K562 (cell line): ENCODE measurements around the gene PHF5A. TPM values are rescaled to one million over a fixed set of nuclear protein-coding genes. Genes with fewer than 3 reads are reported as not detected.

Source experiments
- ARID4B ChIP-seq: sonication (generic); formaldehyde crosslinking; IDR thresholded peaks from 2 replicates; pipeline ENCODE4 v1.8.0; 2022; ENCODE audit warnings: mild to moderate bottlenecking, missing genetic modification reagents
- BDP1 ChIP-seq: IDR thresholded peaks from 3 replicates; pipeline ENCODE4 v1.6.1; 2011; ENCODE audit not compliant: insufficient read length, insufficient read depth
- CBX8 ChIP-seq: fragments of 200-600 bp; sonication (generic); IDR thresholded peaks from 2 replicates; pipeline ENCODE4 v1.6.1; 2012; ENCODE audit warnings: borderline replicate concordance, mixed run types, low read depth, mild to moderate bottlenecking, moderate library complexity, mixed read lengths, low read length, control low read depth, inconsistent platforms; ENCODE audit not compliant: poor library complexity, severe bottlenecking; ENCODE audit errors: extremely low read depth
- COPS2 ChIP-seq: fragments of 450-650 bp; conservative IDR thresholded peaks from 2 replicates; pipeline ENCODE4 v1.6.1; 2016; ENCODE audit warnings: mild to moderate bottlenecking, moderate library complexity
- DACH1 ChIP-seq: fragments of 450-650 bp; IDR thresholded peaks from 2 replicates; pipeline ENCODE4 v1.6.1; 2018; ENCODE audit not compliant: partially characterized antibody
- GTF2E2 ChIP-seq: fragments of 200-800 bp; sonication (Bioruptor generic); IDR thresholded peaks from 2 replicates; pipeline ENCODE4 v1.6.1; 2016; ENCODE audit warnings: missing genetic modification characterization, missing compliant biosample characterization
- HIVEP1 ChIP-seq: fragments of 250-450 bp; sonication (Bioruptor Pico); IDR thresholded peaks from 2 replicates; pipeline ENCODE4 v1.4.0; 2020; ENCODE audit warnings: mild to moderate bottlenecking
- MIER1 ChIP-seq: fragments of 450-650 bp; IDR thresholded peaks from 2 replicates; pipeline ENCODE4 v1.6.1; 2016; ENCODE audit warnings: antibody characterized with exemption, mild to moderate bottlenecking, low read depth
- PML ChIP-seq: IDR thresholded peaks from 2 replicates; pipeline ENCODE4 v1.6.1; 2012; ENCODE audit warnings: low read length, inconsistent platforms
- PTTG1 ChIP-seq: fragments of 450-650 bp; IDR thresholded peaks from 2 replicates; pipeline ENCODE4 v1.6.1; 2016; ENCODE audit warnings: low read depth, mild to moderate bottlenecking, missing genetic modification characterization, missing compliant biosample characterization
- SMARCE1 ChIP-seq: fragments of 450-650 bp; IDR thresholded peaks from 2 replicates; pipeline ENCODE4 v1.7.1; 2016; ENCODE audit warnings: mild to moderate bottlenecking
- ZNF444 ChIP-seq: fragments of 250-450 bp; sonication (Bioruptor Pico); IDR thresholded peaks from 2 replicates; pipeline ENCODE4 v1.4.0; 2020; ENCODE audit warnings: mild to moderate bottlenecking, moderate library complexity
- ZNF445 ChIP-seq: fragments of 250-450 bp; sonication (Bioruptor Pico); IDR thresholded peaks from 2 replicates; pipeline ENCODE4 v1.4.0; 2020; ENCODE audit warnings: low read depth, mild to moderate bottlenecking, moderate library complexity
- polyA plus RNA-seq, 8 experiments: library from polyadenylated mRNA; depleted of rRNA in 4 of 8; stranded (reverse) in 5 of 8; unstranded in 3 of 8; fragments of >200 nt; fragmentation: Nextera tagmentation in 2 of 8; fragmentation: Illumina TruSeq in 1 of 8; extraction: Ambion mirVana in 2 of 8; extraction: Trizol in 1 of 8; gene quantifications; 2 replicates each; pipeline versions ENCODE4 v1.2.1 to v1.2.3, GENCODE V29; 2011 to 2014; ENCODE audit warnings: inconsistent platforms in 1 of 8, missing spikeins in 1 of 8
- total RNA-seq, 7 experiments: library from RNA; depleted of rRNA in 6 of 7; stranded (reverse); fragments of >200 nt in 6 of 7; fragmentation: Illumina TruSeq in 2 of 7; extraction: Trizol in 2 of 7; gene quantifications; 2 replicates each; pipeline versions ENCODE4 v1.2.1 to v1.2.3, GENCODE V29; 2011 to 2021; ENCODE audit warnings: low replicate concordance in 1 of 7
- TF ChIP-seq, protein P1 (sequence below): sonication (generic); formaldehyde crosslinking; IDR thresholded peaks from 2 replicates; pipeline ENCODE4 v1.8.1; 2023; ENCODE audit warnings: mild to moderate bottlenecking, missing genetic modification reagents
- TF ChIP-seq, protein P2 (sequence below): fragments of 150-350 bp; conservative IDR thresholded peaks from 2 replicates; pipeline ENCODE4 v1.6.1; 2014; ENCODE audit warnings: low read length
- TF ChIP-seq, protein P3 (sequence below): sonication (generic); formaldehyde crosslinking; IDR thresholded peaks from 2 replicates; pipeline ENCODE4 v1.8.0; 2022; ENCODE audit warnings: mild to moderate bottlenecking, missing genetic modification reagents, borderline replicate concordance

Gene PHF5A
- total and polyA plus RNA-seq, 9 of the 15 experiments (the other 6 are each of a cell fraction or from before 2014, with no cell fraction given) = 14.2 to 144 (median 101) TPM

DNA sequence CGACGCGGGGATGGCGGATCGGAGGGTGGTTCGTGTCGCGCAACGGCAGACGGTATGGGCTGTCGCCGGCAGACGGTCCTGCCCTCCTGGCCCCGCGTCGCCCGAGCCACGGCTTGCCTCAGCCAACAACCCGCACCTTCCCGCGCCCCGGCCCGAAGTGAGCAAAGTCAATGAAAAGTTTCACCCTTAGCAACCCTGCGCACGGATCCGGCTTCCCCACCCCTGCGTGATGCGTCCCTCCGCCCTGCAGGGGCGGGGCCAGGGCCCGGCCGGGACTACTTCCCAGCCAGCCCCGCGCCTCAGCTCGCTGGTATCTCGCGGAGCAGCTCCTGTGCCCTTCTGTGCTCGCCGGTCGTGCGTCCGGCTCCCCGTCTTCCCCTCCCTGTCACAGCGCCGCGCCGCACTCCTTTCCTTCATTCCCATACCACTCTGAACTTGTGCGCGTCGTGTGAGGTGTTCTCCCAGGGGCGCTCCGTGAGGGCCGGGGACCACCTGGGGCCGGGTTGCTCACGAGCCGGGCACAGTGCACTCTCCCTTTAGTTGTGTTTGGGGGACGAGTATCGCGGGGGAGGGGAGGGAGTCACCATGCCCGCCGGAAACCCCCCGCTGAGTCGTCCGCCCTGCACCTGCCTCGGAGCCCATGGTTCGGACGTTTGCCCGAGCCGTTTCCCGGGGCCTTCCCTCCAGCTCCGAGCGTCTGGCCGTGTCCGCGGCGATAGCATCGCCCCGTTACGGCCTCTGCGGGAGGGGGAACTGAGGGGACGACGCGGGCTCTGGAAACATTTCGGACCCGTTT, 21.7 kb downstream of the PHF5A start, which contains the start of gene TOB2 (continued):
- TF ChIP-seq ARID4B (CRISPR knock-in tag) (peak; percentile 93), COPS2 (no peak), MIER1 (no peak), DACH1 (no peak), HIVEP1 (no peak), ZNF445 (no peak), PML (no peak; the same call in 1 of the 2 replicates), GTF2E2 (tag) (peak; percentile 82; the same call in 1 of the 2 replicates), BDP1 (no peak), CBX8 (no peak), PTTG1 (tag) (no peak), SMARCE1 (0 out of 2 replicates have a peak, but pooled peaks have one; percentile 23), ZNF444 (CRISPR knock-in tag) (no peak)
- TF ChIP-seq, protein P1, sequence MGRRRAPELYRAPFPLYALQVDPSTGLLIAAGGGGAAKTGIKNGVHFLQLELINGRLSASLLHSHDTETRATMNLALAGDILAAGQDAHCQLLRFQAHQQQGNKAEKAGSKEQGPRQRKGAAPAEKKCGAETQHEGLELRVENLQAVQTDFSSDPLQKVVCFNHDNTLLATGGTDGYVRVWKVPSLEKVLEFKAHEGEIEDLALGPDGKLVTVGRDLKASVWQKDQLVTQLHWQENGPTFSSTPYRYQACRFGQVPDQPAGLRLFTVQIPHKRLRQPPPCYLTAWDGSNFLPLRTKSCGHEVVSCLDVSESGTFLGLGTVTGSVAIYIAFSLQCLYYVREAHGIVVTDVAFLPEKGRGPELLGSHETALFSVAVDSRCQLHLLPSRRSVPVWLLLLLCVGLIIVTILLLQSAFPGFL = no peak
- TF ChIP-seq, protein P2, sequence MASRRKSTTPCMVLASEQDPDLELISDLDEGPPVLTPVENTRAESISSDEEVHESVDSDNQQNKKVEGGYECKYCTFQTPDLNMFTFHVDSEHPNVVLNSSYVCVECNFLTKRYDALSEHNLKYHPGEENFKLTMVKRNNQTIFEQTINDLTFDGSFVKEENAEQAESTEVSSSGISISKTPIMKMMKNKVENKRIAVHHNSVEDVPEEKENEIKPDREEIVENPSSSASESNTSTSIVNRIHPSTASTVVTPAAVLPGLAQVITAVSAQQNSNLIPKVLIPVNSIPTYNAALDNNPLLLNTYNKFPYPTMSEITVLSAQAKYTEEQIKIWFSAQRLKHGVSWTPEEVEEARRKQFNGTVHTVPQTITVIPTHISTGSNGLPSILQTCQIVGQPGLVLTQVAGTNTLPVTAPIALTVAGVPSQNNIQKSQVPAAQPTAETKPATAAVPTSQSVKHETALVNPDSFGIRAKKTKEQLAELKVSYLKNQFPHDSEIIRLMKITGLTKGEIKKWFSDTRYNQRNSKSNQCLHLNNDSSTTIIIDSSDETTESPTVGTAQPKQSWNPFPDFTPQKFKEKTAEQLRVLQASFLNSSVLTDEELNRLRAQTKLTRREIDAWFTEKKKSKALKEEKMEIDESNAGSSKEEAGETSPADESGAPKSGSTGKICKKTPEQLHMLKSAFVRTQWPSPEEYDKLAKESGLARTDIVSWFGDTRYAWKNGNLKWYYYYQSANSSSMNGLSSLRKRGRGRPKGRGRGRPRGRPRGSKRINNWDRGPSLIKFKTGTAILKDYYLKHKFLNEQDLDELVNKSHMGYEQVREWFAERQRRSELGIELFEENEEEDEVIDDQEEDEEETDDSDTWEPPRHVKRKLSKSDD = no peak; the same call in 1 of the 2 replicates
- TF ChIP-seq, protein P3, sequence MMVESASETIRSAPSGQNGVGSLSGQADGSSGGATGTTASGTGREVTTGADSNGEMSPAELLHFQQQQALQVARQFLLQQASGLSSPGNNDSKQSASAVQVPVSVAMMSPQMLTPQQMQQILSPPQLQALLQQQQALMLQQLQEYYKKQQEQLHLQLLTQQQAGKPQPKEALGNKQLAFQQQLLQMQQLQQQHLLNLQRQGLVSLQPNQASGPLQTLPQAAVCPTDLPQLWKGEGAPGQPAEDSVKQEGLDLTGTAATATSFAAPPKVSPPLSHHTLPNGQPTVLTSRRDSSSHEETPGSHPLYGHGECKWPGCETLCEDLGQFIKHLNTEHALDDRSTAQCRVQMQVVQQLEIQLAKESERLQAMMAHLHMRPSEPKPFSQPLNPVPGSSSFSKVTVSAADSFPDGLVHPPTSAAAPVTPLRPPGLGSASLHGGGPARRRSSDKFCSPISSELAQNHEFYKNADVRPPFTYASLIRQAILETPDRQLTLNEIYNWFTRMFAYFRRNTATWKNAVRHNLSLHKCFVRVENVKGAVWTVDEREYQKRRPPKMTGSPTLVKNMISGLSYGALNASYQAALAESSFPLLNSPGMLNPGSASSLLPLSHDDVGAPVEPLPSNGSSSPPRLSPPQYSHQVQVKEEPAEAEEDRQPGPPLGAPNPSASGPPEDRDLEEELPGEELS (CRISPR knock-in tag) = 0 out of 2 replicates have a peak, but pooled peaks have one; percentile 67
